Measurements from ENCODE around the gene DOCK2. TPM values are rescaled to one million over a fixed set of nuclear protein-coding genes. Genes with fewer than 3 reads are reported as not detected.

DOCK2 gene
- total and polyA plus RNA-seq, 2 of the 8 experiments (the other 6 are each of a cell fraction or from before 2014, with no cell fraction given) = 3.9 to 5.7 TPM

- Histone ChIP-seq H3K4me1 (replicated peaks in 1 of 4; ENCODE audit: control insufficient read depth in 3 of 4, insufficient read depth in 4 of 4, low read length in 3 of 4) (peaks cover 5 to 7% (median 5%) of the 10 kb centered on the region in 4 experiments; a peak in 6 of 7 replicates), H4K5ac (ENCODE audit: insufficient read length, low read depth, low read length) (no peak overlapping the region), H3K9ac (replicated peaks in 1 of 4; ENCODE audit: extremely low read depth in 1 of 4, low read depth in 3 of 4, low read length in 3 of 4) (no peak overlapping the region), H2AFZ (ENCODE audit: low read length) (no peak overlapping the region), H3K9me3 (ENCODE audit: insufficient read depth in 2 of 2, low read depth in 1 of 2, low read length in 1 of 2) (no peaks in the 10 kb centered on the region), H4K91ac (replicated peaks; ENCODE audit: insufficient read length, low read length) (no peak overlapping the region), H2BK20ac (ENCODE audit: low read length) (no peak overlapping the region), H4K8ac (ENCODE audit: extremely low read depth, insufficient read depth, low read length) (no peak overlapping the region), H3K79me2 (ENCODE audit: control insufficient read depth in 1 of 2, insufficient read depth in 2 of 2, low read length in 2 of 2) (no peaks in the 10 kb centered on the region), H2BK15ac (ENCODE audit: low read length) (no peak overlapping the region), H3K14ac (ENCODE audit: insufficient read length) (no peak overlapping the region), H3K18ac (ENCODE audit: extremely low read depth, low read length) (no peak overlapping the region), H2BK12ac (ENCODE audit: low read depth, low read length) (no peak overlapping the region), H3K27me3 (replicated peaks in 1 of 4; ENCODE audit: control insufficient read depth in 3 of 4, extremely low read depth in 1 of 4, insufficient read depth in 3 of 4, low read length in 3 of 4) (no peaks in the 10 kb centered on the region), H3K4me3 (ENCODE audit: extremely low read depth in 1 of 4, insufficient read depth in 2 of 4, low read depth in 3 of 4, low read length in 4 of 4) (no peak overlapping the region), H4K20me1 (replicated peaks in 1 of 2; ENCODE audit: control insufficient read depth in 1 of 2, insufficient read depth in 2 of 2, low read length in 2 of 2) (no peaks in the 10 kb centered on the region), H2AK5ac (ENCODE audit: low read depth, low read length) (no peak overlapping the region), H3K27ac (ENCODE audit: low read depth, low read length) (no peak overlapping the region), H3K23me2 (ENCODE audit: low read depth, low read length) (no peaks in the 10 kb centered on the region; the same call in 1 of the 2 replicates), H3K56ac (replicated peaks; ENCODE audit: insufficient read length, low read depth, low read length) (no peak overlapping the region), H3K79me1 (ENCODE audit: low read depth, low read length) (no peaks in the 10 kb centered on the region), H3K4me2 (ENCODE audit: insufficient read depth in 1 of 2, low read depth in 2 of 2, low read length in 2 of 2) (no peak overlapping the region), H2BK5ac (ENCODE audit: low read depth, low read length) (no peak overlapping the region), H2BK120ac (replicated peaks; ENCODE audit: low read depth, low read length) (no peak overlapping the region), H3K23ac (ENCODE audit: insufficient read length) (no peak overlapping the region), H3K36me3 (ENCODE audit: control insufficient read depth in 2 of 4, insufficient read depth in 4 of 4, low read length in 3 of 4) (no peaks in the 10 kb centered on the region), H3K4ac (replicated peaks; ENCODE audit: insufficient read length, low read depth, low read length) (no peak overlapping the region)
- FAIRE-seq (no peak), DNase-seq (ENCODE audit: low read depth in 1 of 2, low spot score in 2 of 2) (no peak)
- ChIA-PET CTCF (ENCODE audit: partially characterized antibody) (interaction anchor here (1.1 to 1.2 kb wide), 2 partner anchors 21 to 36 kb away, joined by 4 to 5 read pairs; partner anchors contain the start of gene INSYN2B), POLR2A (ENCODE audit: partially characterized antibody) (no interaction called here)
- WGBS, 2 experiments (ENCODE audit: extremely low coverage in 1 of 2, insufficient coverage in 1 of 2, insufficient read length in 1 of 2, insufficient replicate concordance in 2 of 2, low coverage in 1 of 2, low lambda C conversion rate in 2 of 2, missing lambda C conversion rate in 1 of 2) = 98% methylated on average over 6 of the region's 6 CpGs; no CpG with 5 or more reads in 1 of the 2 experiments
- TF ChIP-seq SP4 (IDR thresholded peaks at IDR 0.05; ENCODE audit: low read length) (no peak), SAP30 (IDR thresholded peaks at IDR 0.05; ENCODE audit: insufficient read depth, insufficient replicate concordance, low read length) (no peak), KDM5A (IDR thresholded peaks at IDR 0.05; ENCODE audit: low read length) (no peak), YY1 (IDR thresholded peaks at IDR 0.05; ENCODE audit: low read depth, low read length) (no peak), NRF1 (IDR thresholded peaks at IDR 0.05; ENCODE audit: low read depth, low read length) (no peak), NANOG (IDR thresholded peaks at IDR 0.05; ENCODE audit: insufficient read depth, low read depth, low read length, poor library complexity, severe bottlenecking) (no peak), BRCA1 (IDR thresholded peaks at IDR 0.05; ENCODE audit: low read depth, low read length) (no peak)
Observed at GRCh38 chr5:169944115-169944514, 307.0 kb downstream of the DOCK2 start.
